H1 (cell line): ENCODE measurements around the gene OTOF.

ENCODE experiments used
- CTCF ChIP-seq, 3 experiments: IDR thresholded peaks; 1 replicate in 2 of 3; 2 replicates in 1 of 3; pipeline versions ENCODE4 v1.5.1 to v1.6.1; 2011; ENCODE audit warnings: low read length in 3 of 3, mild to moderate bottlenecking in 3 of 3, inconsistent platforms in 2 of 3, low read depth in 1 of 3, moderate library complexity in 1 of 3; ENCODE audit not compliant: insufficient read depth in 1 of 3; ENCODE audit errors: control extremely low read depth in 1 of 3
- EP300 ChIP-seq, 2 experiments: IDR thresholded peaks; 1 replicate in 1 of 2; 2 replicates in 1 of 2; pipeline ENCODE4 v1.6.1; 2011 to 2012; ENCODE audit warnings: low read depth in 2 of 2, low read length in 2 of 2, mild to moderate bottlenecking in 2 of 2, borderline replicate concordance in 1 of 2, inconsistent platforms in 1 of 2, moderate library complexity in 1 of 2
- EZH2 ChIP-seq: fragments of 200-600 bp; sonication (generic); IDR thresholded peaks from 2 replicates; pipeline ENCODE4 v1.7.1; 2012; ENCODE audit warnings: low read depth, mild to moderate bottlenecking, moderate library complexity, low read length, inconsistent platforms; ENCODE audit not compliant: severe bottlenecking
- JUN ChIP-seq: IDR thresholded peaks from 2 replicates; pipeline ENCODE4 v1.6.1; 2011; ENCODE audit warnings: low read depth, mild to moderate bottlenecking, improper control_type of control experiment, low read length
- MAFK ChIP-seq: IDR thresholded peaks from 2 replicates; pipeline ENCODE4 v1.6.1; 2012; ENCODE audit warnings: low read depth, mild to moderate bottlenecking, improper control_type of control experiment, low read length
- POLR2A ChIP-seq, 2 experiments: IDR thresholded peaks; 1 replicate in 1 of 2; 2 replicates in 1 of 2; pipeline ENCODE4 v1.6.1; 2011; ENCODE audit warnings: low read depth in 2 of 2, low read length in 2 of 2, mild to moderate bottlenecking in 2 of 2; ENCODE audit errors: control extremely low read depth in 1 of 2
- RAD21 ChIP-seq, 2 experiments: IDR thresholded peaks in 1 of 2; conservative IDR thresholded peaks in 1 of 2; 2 replicates each; pipeline ENCODE4 v1.6.1; 2011; ENCODE audit warnings: low read depth in 2 of 2, low read length in 2 of 2, improper control_type of control experiment in 1 of 2, inconsistent platforms in 1 of 2, mild to moderate bottlenecking in 1 of 2, moderate library complexity in 1 of 2
- SIRT6 ChIP-seq: IDR thresholded peaks from one replicate; pipeline ENCODE4 v1.7.1; 2012; ENCODE audit warnings: low read length, inconsistent platforms

GRCh38 chr2:26489213-26489850 is 11.4 kb upstream of the OTOF start:
- no peak for TF ChIP-seq POLR2A (IDR thresholded peaks at IDR 0.05; ENCODE audit: control extremely low read depth in 1 of 2, low read depth in 2 of 2, low read length in 2 of 2)
- TF ChIP-seq SIRT6: no peak
- TF ChIP-seq JUN: no peak
- no peak for TF ChIP-seq CTCF (IDR thresholded peaks at IDR 0.05; ENCODE audit: control extremely low read depth in 1 of 3, insufficient read depth in 1 of 3, low read depth in 1 of 3, low read length in 3 of 3)
- TF ChIP-seq EZH2: no peak
- TF ChIP-seq MAFK: no peak
- no peak for TF ChIP-seq EP300 (IDR thresholded peaks at IDR 0.05; ENCODE audit: borderline replicate concordance in 1 of 2, low read depth in 2 of 2, low read length in 2 of 2)
- no peak for TF ChIP-seq RAD21 (IDR thresholded peaks at IDR 0.05 in 1 of 2, conservative IDR thresholded peaks at IDR 0.05 in 1 of 2; ENCODE audit: low read depth in 2 of 2, low read length in 2 of 2)
